Loucy (cell line): ENCODE data around the gene ANKFY1.

Source experiments
- EZH2phosphoT487 ChIP-seq: fragments of 200-600 bp; IDR thresholded peaks from 2 replicates; pipeline ENCODE4 v1.6.1; 2018; ENCODE audit warnings: antibody characterized with exemption, mild to moderate bottlenecking, moderate library complexity, borderline replicate concordance
- TF ChIP-seq, protein P1 (sequence below): fragments of 200-600 bp; sonication (generic); conservative IDR thresholded peaks from 2 replicates; pipeline ENCODE4 v1.5.1; 2014; ENCODE audit warnings: mild to moderate bottlenecking, antibody characterized with exemption, low read length

DNA sequence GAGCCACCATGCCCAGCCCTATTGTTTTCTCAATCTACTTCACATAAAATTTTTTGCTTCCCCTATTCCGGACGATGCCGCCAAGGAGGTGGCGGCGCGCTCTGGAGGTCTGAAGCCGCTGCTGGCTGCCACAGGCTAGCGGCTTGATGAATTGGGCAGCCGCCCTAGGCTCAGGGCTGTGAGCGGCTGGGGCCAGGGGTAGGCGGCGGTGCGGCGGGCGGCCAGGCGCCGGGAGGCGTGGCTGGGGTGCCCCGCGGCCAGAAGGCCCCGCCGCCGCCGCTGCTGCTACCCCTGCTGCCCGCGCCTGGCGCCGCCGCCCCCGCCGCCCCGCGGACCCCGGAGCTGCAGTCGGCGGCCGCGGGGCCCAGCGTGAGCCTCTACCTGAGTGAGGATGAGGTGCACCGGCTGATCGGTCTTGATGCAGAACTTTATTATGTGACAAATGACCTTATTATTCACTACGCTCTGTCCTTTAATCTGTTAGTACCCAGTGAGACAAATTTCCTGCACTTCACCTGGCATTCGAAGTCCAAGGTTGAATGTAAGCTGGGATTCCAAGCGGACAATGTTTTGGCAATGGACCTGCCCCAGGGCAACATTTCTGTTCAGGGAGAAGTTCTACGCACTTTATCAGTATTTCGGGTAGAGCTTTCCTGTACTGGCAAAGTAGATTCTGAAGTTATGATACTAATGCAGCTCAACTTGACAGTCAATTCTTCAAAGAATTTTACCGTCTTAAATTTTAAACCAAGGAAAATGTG, 41.7 kb downstream of the ANKFY1 start:
- TF ChIP-seq, protein P1, sequence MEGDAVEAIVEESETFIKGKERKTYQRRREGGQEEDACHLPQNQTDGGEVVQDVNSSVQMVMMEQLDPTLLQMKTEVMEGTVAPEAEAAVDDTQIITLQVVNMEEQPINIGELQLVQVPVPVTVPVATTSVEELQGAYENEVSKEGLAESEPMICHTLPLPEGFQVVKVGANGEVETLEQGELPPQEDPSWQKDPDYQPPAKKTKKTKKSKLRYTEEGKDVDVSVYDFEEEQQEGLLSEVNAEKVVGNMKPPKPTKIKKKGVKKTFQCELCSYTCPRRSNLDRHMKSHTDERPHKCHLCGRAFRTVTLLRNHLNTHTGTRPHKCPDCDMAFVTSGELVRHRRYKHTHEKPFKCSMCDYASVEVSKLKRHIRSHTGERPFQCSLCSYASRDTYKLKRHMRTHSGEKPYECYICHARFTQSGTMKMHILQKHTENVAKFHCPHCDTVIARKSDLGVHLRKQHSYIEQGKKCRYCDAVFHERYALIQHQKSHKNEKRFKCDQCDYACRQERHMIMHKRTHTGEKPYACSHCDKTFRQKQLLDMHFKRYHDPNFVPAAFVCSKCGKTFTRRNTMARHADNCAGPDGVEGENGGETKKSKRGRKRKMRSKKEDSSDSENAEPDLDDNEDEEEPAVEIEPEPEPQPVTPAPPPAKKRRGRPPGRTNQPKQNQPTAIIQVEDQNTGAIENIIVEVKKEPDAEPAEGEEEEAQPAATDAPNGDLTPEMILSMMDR = no peak
- no peak for TF ChIP-seq EZH2phosphoT487
